AG04450 (cell line): ENCODE data around the gene DOK6. TPM values are rescaled to one million over a fixed set of nuclear protein-coding genes. Genes with fewer than 3 reads are reported as not detected.

Experiments used
- CTCF ChIA-PET: fragments of 300-600, 350-600 bp; formaldehyde crosslinking; extraction: SDS; loops from one replicate; lab custom pipeline; 2022; ENCODE audit warnings: antibody characterized with exemption, inconsistent platforms; lab: Charles Lee
- POLR2A ChIA-PET: fragments of 350-600 bp; formaldehyde crosslinking; extraction: SDS; loops from one replicate; lab custom pipeline; 2021; ENCODE audit warnings: antibody characterized with exemption, inconsistent platforms; lab: Yijun Ruan, JAX
- DNase-seq: peaks from one replicate; pipeline ENCODE4 v3.0.0-alpha.2; 2011; ENCODE audit warnings: low read depth, low spot score
- H3K27ac ChIP-seq: one replicate; pipeline ENCODE4 v1.5.1; 2012; ENCODE audit warnings: low read depth, low read length, control low read depth
- H3K27me3 ChIP-seq: one replicate; pipeline ENCODE4 v1.6.0; 2012; ENCODE audit warnings: low read length; ENCODE audit not compliant: control insufficient read depth, insufficient read depth
- H3K4me3 ChIP-seq: 2 replicates; pipeline ENCODE4 v1.5.1; 2011; ENCODE audit warnings: mild to moderate bottlenecking, low read depth, low read length, control low read depth
- H3K9me3 ChIP-seq: 2 replicates; pipeline ENCODE4 v1.5.1; 2012; ENCODE audit warnings: low read length; ENCODE audit not compliant: control insufficient read depth, insufficient read depth
- polyA plus RNA-seq: library from polyadenylated mRNA; depleted of rRNA; stranded (reverse); fragments of >200 nt; gene quantifications from 2 replicates; pipeline ENCODE4 v1.2.3, GENCODE V29; 2011
- TF ChIP-seq, protein P1 (sequence below): IDR thresholded peaks from 2 replicates; pipeline ENCODE4 v1.5.1; 2011; ENCODE audit warnings: low read depth, low read length, control low read depth, inconsistent platforms

Gene DOK6
- polyA plus RNA-seq, 1 experiment: 0.16 TPM

DNA sequence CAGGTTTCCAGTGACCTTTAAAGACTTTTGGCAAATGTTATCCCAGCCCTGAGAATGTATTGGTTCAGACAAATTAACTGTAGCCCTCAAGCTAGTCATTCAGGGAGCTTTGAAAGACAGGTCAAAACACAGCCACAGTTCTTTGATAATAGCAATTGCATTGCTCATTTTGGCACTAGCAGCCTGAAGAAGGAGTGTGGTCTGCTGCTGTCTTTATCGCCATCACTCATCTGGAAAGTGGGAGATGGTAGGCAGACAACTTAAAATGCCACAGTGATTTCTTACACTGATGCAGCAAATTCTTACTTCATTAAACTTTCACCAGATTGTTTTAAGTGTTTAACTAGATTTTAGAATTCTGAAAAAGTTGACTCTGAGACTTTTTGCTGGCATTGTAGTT is 47.2 kb downstream of the DOK6 start:
- no peak for DNase-seq
- POLR2A ChIA-PET: no interaction called here
- CTCF ChIA-PET: no interaction called here
- H3K27me3 ChIP-seq: no peaks in the 10 kb centered on the region
- H3K4me3 ChIP-seq: no peak overlapping the region
- TF ChIP-seq, protein P1, sequence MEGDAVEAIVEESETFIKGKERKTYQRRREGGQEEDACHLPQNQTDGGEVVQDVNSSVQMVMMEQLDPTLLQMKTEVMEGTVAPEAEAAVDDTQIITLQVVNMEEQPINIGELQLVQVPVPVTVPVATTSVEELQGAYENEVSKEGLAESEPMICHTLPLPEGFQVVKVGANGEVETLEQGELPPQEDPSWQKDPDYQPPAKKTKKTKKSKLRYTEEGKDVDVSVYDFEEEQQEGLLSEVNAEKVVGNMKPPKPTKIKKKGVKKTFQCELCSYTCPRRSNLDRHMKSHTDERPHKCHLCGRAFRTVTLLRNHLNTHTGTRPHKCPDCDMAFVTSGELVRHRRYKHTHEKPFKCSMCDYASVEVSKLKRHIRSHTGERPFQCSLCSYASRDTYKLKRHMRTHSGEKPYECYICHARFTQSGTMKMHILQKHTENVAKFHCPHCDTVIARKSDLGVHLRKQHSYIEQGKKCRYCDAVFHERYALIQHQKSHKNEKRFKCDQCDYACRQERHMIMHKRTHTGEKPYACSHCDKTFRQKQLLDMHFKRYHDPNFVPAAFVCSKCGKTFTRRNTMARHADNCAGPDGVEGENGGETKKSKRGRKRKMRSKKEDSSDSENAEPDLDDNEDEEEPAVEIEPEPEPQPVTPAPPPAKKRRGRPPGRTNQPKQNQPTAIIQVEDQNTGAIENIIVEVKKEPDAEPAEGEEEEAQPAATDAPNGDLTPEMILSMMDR: no peak
- no peak overlapping the region for H3K27ac ChIP-seq
- H3K9me3 ChIP-seq: no peaks in the 10 kb centered on the region

DNA sequence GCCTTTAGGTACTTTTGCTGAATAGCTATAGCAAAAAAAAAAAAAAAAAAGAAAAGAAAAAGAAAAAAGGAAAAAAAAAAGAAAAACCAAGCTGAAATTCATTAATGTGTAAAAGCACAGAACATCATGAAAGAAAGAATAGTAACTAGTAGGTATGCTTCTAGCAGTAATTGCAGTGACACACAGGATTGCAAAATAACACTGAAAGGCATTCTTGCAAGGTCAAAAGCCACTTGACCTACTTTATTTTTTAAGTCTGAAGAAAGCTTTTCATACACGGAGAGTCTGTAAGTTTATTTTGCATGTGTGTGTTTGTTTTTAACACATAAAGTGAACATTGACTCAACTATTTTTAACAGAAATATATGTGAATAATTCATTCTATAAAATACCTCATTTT is 54.4 kb downstream of the DOK6 start:
- Histone ChIP-seq H3K27me3 (no peaks in the 10 kb centered on the region), H3K4me3 (no peak overlapping the region), H3K27ac (no peak overlapping the region), H3K9me3 (no peaks in the 10 kb centered on the region)
- CTCF ChIA-PET: no interaction called here
- TF ChIP-seq, protein P1: no peak
- POLR2A ChIA-PET: interaction anchor here (0.6 kb wide), 1 partner anchor 9 kb away, joined by 3 read pairs; no protein-coding TSS in a partner anchor
- no peak for DNase-seq

DNA sequence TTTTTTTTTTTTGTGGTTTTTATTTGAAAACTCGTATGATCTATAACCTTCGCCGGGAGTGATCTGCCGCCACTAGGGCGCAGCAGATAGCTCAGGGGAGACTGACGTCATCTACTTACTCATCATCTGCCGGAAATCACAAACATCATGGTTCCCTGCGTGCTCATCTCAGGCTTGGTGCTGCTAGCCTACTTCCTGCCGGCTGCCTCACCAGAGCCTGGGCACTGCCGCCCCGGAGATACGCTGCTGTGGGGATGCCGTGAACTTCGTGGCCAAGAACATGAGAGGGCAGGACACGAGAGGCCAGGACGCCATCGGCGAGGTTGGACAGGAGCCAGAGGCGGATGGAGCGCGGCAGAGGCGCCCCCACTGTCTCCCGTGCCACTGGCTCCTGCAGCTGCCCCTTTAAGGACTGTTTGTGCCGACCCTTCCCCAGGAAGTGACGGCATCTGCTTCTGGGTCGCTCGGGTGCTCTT is 68.8 kb downstream of the DOK6 start:
- Histone ChIP-seq H3K9me3 (peaks cover 5% of the 10 kb centered on the region; the same call in 1 of the 2 replicates), H3K27ac (no peak overlapping the region), H3K4me3 (no peak overlapping the region), H3K27me3 (no peaks in the 10 kb centered on the region)
- TF ChIP-seq, protein P1: 0 out of 2 replicates have a peak, but pooled peaks have one; percentile 7
- CTCF ChIA-PET: interaction anchor here (0.6 to 0.7 kb wide), 2 partner anchors 527 to 618 kb away, joined by 3 to 5 read pairs; no protein-coding TSS in a partner anchor
- POLR2A ChIA-PET: no interaction called here
- no peak for DNase-seq

DNA sequence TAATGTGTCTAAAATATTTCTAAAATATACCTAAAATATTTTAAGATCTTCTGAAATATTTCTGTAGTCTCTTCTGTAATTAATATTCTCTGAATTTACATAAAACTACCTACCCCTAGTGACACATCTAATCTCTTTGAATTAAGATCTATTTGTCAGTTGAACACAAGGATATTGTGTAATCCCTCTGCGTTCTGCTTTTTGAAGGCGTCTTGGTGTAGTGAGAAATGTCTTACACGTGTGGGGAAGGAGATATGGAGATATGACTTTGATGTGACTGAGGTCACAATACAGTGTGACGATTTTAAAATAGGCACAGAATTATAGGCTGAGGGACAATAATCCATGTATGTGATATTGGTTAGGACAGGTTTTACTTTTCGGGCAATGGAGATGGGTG is 79.8 kb downstream of the DOK6 start:
- CTCF ChIA-PET: no interaction called here
- Histone ChIP-seq H3K27ac (no peak overlapping the region), H3K9me3 (no peaks in the 10 kb centered on the region), H3K4me3 (no peak overlapping the region), H3K27me3 (no peaks in the 10 kb centered on the region)
- TF ChIP-seq, protein P1: no peak
- POLR2A ChIA-PET: no interaction called here
- no peak for DNase-seq

DNA sequence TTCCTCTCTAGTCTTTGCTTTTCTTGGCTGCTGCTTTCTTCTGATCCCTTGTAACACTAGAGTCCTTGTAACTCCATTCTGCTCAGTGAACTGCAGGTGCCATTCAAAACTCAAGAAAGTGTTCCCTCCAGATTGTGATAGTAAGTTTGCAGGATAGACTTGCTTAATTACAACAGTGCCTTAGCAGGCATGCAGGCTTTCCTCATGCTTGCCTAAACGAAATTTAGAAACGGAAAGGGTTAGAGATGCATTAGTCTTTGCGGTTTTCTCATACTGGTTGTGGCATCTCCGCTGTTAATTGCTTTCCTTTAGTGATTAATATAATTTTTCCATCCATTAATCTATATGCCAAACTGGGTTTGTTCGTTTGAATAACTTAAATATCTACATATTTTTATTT is 82.9 kb downstream of the DOK6 start:
- ChIA-PET CTCF (no interaction called here), POLR2A (no interaction called here)
- DNase-seq: no peak
- H3K27ac ChIP-seq: no peak overlapping the region
- no peak overlapping the region for H3K4me3 ChIP-seq
- TF ChIP-seq, protein P1: no peak
- no peaks in the 10 kb centered on the region for H3K27me3 ChIP-seq
- no peaks in the 10 kb centered on the region for H3K9me3 ChIP-seq
